CD4-positive, alpha-beta T cell (primary cell): ENCODE measurements around the gene FOXC1. TPM values are rescaled to one million over a fixed set of nuclear protein-coding genes. Genes with fewer than 3 reads are reported as not detected.

Experiments
- ATAC-seq: fragments of 200-7000 bp; cut with Tn5 transposase; one replicate; pipeline ENCODE4 v1.10.0; 2022; ENCODE audit warnings: mild to moderate bottlenecking; ENCODE audit not compliant: poor library complexity
- CTCF ChIA-PET: fragments of 350-600 bp; sonication (Branson Sonifier 250); formaldehyde crosslinking; loops from one replicate; lab custom pipeline; 2021; ENCODE audit warnings: antibody characterized with exemption, inconsistent platforms; lab: Charles Lee
- POLR2A ChIA-PET: fragments of 350-600 bp; sonication (Branson Sonifier 250); formaldehyde crosslinking; loops from one replicate; lab custom pipeline; 2021; ENCODE audit warnings: antibody characterized with exemption, inconsistent platforms; lab: Charles Lee
- DNase-seq, 14 experiments: peaks; one replicate each; pipeline ENCODE4 v3.0.0-alpha.2; 2013 to 2020; ENCODE audit warnings: mixed read lengths in 2 of 14
- H3K27ac ChIP-seq, 2 donors: one replicate each; pipeline versions ENCODE4 v1.5.1 to v1.7.0; 2013; ENCODE audit warnings: low read length in 2 of 2, low read depth in 1 of 2, mild to moderate bottlenecking in 1 of 2
- H3K27me3 ChIP-seq, 2 experiments: 1 replicate in 1 of 2; 2 replicates in 1 of 2; pipeline versions ENCODE4 v1.6.1 to v1.7.0; 2013; ENCODE audit warnings: low read length in 2 of 2, control low read depth in 1 of 2, mild to moderate bottlenecking in 1 of 2, moderate library complexity in 1 of 2; ENCODE audit not compliant: insufficient read depth in 2 of 2, control insufficient read depth in 1 of 2
- H3K36me3 ChIP-seq: one replicate; pipeline ENCODE4 v1.6.1; 2013; ENCODE audit warnings: low read length, control low read depth; ENCODE audit not compliant: insufficient read depth
- H3K4me1 ChIP-seq: one replicate; pipeline ENCODE4 v1.6.1; 2013; ENCODE audit warnings: low read length, control low read depth; ENCODE audit not compliant: insufficient read depth
- H3K4me3 ChIP-seq: one replicate; pipeline ENCODE4 v1.5.1; 2013; ENCODE audit warnings: mild to moderate bottlenecking, low read length, moderate library complexity
- H3K9me3 ChIP-seq, 2 experiments: 1 replicate in 1 of 2; 2 replicates in 1 of 2; pipeline versions ENCODE4 v1.6.1 to v1.7.0; 2013; ENCODE audit warnings: low read length in 2 of 2, mild to moderate bottlenecking in 2 of 2, control low read depth in 1 of 2, moderate library complexity in 1 of 2; ENCODE audit not compliant: control insufficient read depth in 1 of 2, insufficient read depth in 1 of 2
- H3K27ac Mint-ChIP-seq: one replicate; pipeline ENCODE4 v1.8.0; 2020; ENCODE audit warnings: mixed read lengths
- H3K27me3 Mint-ChIP-seq: one replicate; pipeline ENCODE4 v1.8.0; 2021; ENCODE audit warnings: mixed read lengths
- H3K36me3 Mint-ChIP-seq: one replicate; pipeline ENCODE4 v1.8.0; 2021; ENCODE audit warnings: low read depth, mixed read lengths
- H3K4me1 Mint-ChIP-seq: one replicate; pipeline ENCODE4 v1.8.0; 2021; ENCODE audit warnings: low read depth, mixed read lengths
- H3K4me3 Mint-ChIP-seq: one replicate; pipeline ENCODE4 v1.8.0; 2020; ENCODE audit warnings: mild to moderate bottlenecking, mixed read lengths
- H3K9me3 Mint-ChIP-seq: one replicate; pipeline ENCODE4 v1.8.0; 2020; ENCODE audit warnings: mixed read lengths
- CTCF ChIP-seq: fragments of 200-600 bp; IDR thresholded peaks from one replicate; pipeline ENCODE4 v1.8.0; 2022; ENCODE audit warnings: antibody characterized with exemption, mild to moderate bottlenecking
- intact Hi-C, 2 experiments: fragments of 100-400 bp; cut with DNase I in 1 of 2; cut with micrococcal nuclease in 1 of 2; formaldehyde crosslinking; loops; one replicate each; pipeline versions ENCODE4 v1.15.1 to v1.9.0; 2023 to 2025; cut with DNase I, micrococcal nuclease
- total RNA-seq, 174 experiments: library from RNA in 2 of 174; stranded (reverse) in 2 of 174; gene quantifications; one replicate each; pipeline ENCODE4 v1.2.3 and lab custom pipeline; 2021 to 2026

Gene FOXC1
- total RNA-seq, 2 experiments from 2014 or later = not detected

- Mint-ChIP-seq H3K27me3 (peaks cover 87% of the 10 kb centered on the region), H3K4me1 (peaks cover 37% of the 10 kb centered on the region), H3K27ac (no peak overlapping the region), H3K36me3 (no peaks in the 10 kb centered on the region), H3K4me3 (no peak overlapping the region), H3K9me3 (no peaks in the 10 kb centered on the region)
- ATAC-seq (peak; percentile 77), DNase-seq (peak; percentile 32 to 84 (median 56))
- POLR2A ChIA-PET = no interaction called here
- TF ChIP-seq CTCF = peak; percentile 94
- H3K27ac ChIP-seq = no peak overlapping the region
- H3K27me3 ChIP-seq = peaks cover 69 to 94% of the 10 kb centered on the region in 2 experiments
- H3K4me3 ChIP-seq = no peak overlapping the region
- intact Hi-C loops = loop anchor here (1.0 to 10.0 kb wide), 9 partner anchors 433 to 1030 kb away; no protein-coding TSS in a partner anchor
- H3K4me1 ChIP-seq = peaks cover 54% of the 10 kb centered on the region
- no peaks in the 10 kb centered on the region for H3K36me3 ChIP-seq
- CTCF ChIA-PET = interaction anchor here (0.8 kb wide), 1 partner anchor 749 kb away, joined by 3 read pairs; no protein-coding TSS in a partner anchor
- peaks cover 0 to 30% of the 10 kb centered on the region in 2 experiments for H3K9me3 ChIP-seq
Measured at GRCh38 chr6:1604158-1605003, 5.3 kb upstream of the FOXC1 start.

DNA sequence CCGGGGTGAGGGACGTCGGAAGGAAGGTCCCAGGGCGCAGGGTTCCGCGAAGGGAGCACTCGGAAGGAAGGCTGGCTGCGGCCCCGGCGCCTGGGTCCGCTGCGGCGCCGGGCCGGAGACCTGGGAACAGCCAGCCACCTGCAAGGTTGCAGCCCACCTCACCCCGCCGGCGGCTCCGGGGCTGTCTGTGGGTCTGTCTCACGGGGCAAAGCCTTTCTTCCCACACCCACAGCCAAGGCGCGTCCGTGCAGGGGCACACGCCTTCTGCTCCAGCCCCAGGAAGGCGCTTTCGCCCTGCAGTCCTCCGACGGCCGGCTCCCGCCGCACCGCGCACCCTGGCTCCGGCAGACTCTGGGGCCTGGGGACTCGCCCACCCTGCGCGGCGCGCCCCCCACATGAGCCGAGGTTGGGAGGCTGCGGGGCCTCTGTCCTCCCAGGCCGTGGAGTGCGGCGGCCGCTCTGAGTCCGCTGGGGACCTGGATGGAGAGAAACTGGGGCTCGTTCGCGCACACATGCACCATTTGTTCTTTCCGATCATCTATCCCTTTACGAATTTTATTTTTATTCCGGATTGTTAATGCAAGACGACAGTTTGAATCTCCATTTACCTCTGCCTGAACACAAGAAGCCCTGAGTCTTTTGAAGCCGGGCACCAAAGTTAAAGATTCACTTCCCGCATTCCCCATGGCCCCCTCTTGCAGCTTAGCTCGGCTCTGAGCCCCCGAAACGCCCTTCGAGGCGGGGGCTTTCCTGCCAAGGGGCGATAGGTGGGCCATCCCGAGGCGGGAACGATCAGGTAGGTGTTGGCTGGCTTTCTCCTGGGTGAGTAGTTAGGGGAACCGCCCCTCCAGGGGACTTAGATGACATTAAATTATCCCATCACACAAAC, 4.5 kb upstream of the FOXC1 start:
- H3K36me3 Mint-ChIP-seq = no peaks in the 10 kb centered on the region
- peaks cover 37% of the 10 kb centered on the region for H3K4me1 Mint-ChIP-seq
- H3K27me3 Mint-ChIP-seq = peaks cover 78% of the 10 kb centered on the region
- Histone ChIP-seq H3K27ac (no peak overlapping the region), H3K4me3 (no peak overlapping the region), H3K4me1 (peaks cover 54% of the 10 kb centered on the region), H3K27me3 (peaks cover 69 to 87% of the 10 kb centered on the region in 2 experiments), H3K36me3 (no peaks in the 10 kb centered on the region), H3K9me3 (peaks cover 0 to 30% of the 10 kb centered on the region in 2 experiments)
- ATAC-seq (peak; percentile 13), DNase-seq (peak in 1 of 14 experiments; percentile 27)
- peak overlapping the region; percentile 68 for H3K4me3 Mint-ChIP-seq
- ChIA-PET CTCF (interaction anchor here (0.8 to 1.5 kb wide), 2 partner anchors 749 to 1029 kb away, joined by 3 read pairs; no protein-coding TSS in a partner anchor), POLR2A (no interaction called here)
- H3K9me3 Mint-ChIP-seq = no peaks in the 10 kb centered on the region
- intact Hi-C loops = loop anchor here (2.0 to 10.0 kb wide), 3 partner anchors 592 to 1030 kb away; no protein-coding TSS in a partner anchor
- no peak for TF ChIP-seq CTCF
- H3K27ac Mint-ChIP-seq = no peak overlapping the region
